Activated CD4-positive, alpha-beta T cell treated with anti-CD3 and anti-CD28 coated beads, Interleukin-2, amount 50 U/mL, for 1 hour (primary cell): ENCODE data around the gene MGMT.

Experiments used
- DNase-seq: peaks from one replicate; pipeline ENCODE4 v3.0.0-alpha.2; 2020

MGMT gene

DNA sequence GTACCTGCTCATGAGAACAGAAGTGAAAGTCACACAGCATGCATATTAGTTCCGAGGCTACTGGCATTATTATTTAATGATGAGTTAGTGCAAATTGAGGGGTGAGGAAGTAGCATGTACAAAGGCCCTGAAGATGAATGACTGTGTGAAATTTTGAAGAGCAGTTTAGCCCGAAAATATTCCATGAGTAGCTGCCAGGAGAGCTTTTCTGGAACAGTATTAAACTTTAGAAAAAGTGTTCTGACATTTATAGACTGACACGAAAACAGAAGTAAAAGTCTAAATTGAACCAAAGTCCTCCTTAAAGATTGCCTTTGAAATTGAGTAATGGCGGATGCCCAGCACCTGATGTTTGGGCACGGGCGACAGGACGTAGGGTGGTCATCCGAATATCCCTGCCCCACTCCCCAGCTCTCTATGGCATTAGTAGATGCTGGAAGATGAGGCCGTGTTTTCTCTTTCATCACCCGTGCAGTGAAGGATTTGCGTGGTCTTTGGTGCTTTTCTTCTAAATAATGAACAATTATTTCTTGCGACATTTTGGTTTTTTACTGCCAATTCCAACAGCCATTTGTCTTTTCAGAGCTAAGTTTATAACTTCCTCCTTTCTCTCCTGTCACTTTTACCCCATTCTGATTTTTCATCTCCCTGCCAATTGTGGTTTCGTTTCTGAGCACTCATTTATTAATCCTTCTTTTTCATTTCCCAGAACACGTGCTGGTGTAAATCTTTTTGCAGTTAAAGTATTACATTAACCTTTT lies 192.6 kb downstream of the MGMT start:
- DNase-seq, result no peak

DNA sequence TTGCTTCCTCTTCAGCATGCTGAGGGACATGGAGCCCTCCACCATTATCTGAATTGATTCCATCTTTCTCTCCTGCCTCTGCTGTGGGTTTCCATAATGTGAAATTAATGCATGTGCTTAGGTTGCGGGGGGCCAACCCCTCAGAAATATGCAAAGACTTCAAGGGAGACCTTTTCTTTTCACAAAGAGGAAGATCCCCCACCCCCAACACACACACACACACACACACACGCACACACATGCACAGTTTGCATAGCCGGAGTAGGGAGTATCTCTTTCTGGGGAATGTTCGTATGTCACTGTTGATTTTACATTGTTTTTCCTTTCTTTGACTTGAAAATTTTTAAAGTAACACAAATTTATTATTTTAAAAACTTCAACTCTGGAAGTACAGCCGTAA lies 193.5 kb downstream of the MGMT start:
- no peak for DNase-seq

DNA sequence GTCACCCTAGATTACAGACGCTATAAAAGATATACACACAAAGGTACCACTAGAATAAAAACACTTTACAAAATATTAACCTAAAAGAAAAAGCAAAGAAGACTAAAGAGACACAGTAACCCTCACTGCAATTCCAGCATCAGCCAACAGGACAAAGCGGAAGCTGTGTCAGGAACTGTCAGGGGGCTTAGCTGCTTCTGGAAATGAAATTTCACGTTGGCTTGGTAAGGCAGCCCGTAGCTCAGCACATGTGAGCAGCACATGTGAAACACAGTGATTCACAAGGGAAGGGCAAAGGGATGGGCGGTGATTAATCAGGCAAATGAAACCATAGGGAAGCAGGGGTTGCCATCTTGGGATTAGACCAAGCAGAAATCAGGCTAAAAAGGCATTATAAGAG lies 195.4 kb downstream of the MGMT start:
- no peak for DNase-seq

DNA sequence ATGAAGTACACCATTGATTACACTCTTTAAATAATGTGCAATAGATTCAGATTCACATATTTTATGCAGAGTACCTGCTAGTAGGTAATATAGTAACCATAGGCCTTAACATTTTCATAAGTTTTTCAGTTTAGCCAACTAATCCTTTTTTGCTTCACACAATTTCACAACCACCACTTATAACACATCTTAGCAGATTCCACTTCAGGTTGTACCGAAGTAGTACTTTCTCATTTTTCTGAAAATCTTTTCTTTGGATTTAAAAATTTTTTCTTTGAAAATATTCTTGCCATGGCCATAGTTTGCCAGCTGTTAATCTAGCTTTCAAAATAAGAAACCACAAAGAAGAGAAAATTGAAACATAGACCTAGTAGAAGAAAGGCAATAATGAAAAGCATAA lies 203.1 kb downstream of the MGMT start:
- DNase-seq, result no peak

DNA sequence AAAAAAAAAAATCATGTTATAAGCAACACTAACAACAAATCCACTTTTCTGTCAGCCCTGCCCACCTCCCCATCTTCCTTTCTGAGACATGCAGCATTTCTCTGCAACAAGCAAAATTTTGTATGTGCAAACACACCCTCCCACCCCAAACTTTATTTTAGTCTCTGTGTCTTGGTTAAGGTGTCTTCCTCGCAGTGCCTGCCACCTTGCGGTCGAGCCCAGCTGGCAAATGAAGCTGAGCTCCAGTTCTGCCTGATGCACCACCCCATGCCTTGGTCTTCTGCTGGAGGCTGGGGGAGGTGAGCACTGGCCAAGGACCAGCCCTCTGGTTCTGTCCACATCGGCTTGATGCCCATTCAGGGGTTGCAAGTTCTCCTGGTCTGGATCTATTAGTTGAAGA lies 206.3 kb downstream of the MGMT start:
- no peak for DNase-seq

DNA sequence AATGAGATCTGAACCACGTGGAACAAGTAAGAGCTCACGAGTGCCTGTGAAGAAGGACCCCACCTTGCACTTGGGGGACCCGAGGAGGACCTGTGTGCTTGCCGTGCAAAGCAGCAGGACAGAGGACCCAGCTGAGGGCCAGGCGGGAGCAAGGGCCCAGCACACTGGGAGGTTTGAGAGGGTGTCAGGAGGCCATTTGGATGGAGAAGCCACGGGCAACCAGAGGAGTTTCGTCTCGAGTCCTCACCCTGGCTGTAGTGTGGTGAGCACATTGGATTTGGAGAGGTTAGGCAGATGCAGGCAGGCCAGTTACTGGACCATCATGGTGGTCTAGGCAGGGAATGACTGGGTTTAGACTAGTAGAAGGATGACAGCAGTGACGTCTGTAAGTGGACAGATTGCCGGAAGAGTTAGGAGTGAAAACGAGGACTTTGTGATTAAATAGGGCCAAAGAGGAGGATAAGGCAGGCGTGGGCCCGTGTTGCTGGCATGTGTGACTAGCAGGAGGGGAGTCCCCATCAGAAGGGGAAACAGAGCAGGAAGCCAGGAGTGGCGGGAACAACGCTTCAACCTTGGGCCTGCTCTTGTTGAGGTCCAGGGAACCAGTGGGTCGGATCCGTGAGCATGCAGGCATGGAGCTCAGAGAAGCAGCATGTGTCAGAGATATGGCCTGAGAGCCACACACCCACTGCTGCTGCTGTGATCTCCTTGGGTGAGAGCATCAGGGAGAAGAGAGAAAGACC lies 208.2 kb downstream of the MGMT start:
- DNase-seq, result no peak

DNA sequence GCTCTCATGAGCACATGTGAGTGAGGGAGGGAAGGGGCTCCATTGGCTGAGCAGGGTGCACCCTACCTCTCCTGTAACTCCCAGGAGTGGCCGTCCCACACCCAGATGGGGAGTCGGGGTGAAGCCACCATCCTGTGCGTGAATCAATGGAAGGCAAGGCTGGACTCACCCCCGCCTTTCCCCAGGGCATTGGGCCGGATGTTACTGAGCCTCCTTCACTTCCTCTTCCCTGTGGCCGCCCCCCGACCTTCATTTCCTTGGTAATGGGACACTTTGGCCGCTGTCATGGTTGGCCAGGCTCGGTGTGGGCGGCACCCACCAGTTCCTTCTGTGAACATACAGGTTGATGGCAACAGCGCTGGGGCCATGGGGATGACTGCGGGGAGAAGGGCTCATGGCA lies 209.0 kb downstream of the MGMT start:
- no peak for DNase-seq

DNA sequence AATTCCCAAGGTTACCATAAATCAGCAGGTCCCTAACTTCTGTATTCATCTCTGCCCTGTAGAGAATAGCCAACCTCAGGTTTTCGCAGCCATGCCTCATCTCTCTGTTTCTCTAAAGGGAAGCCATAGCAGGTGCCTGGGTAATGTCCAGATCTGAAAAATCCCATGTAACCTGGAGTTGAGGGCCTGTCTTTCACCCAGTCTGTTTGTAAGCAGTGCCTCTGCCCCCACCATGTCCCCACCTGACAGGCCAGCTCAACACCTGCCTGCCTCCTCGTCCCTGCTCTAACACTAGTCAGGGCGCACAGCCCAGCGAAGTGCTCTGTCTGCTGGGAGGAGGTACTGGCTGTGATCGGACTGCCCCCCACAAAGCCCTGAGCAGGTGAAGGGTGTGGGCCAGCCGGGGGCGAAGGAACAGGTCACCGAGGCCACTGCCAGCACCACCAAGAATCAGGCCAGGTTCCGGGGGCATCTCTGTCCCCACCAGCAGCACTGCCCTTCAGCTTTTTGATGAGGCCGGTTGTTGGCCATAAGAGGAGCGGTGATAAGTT lies 210.4 kb downstream of the MGMT start:
- DNase-seq, result no peak

DNA sequence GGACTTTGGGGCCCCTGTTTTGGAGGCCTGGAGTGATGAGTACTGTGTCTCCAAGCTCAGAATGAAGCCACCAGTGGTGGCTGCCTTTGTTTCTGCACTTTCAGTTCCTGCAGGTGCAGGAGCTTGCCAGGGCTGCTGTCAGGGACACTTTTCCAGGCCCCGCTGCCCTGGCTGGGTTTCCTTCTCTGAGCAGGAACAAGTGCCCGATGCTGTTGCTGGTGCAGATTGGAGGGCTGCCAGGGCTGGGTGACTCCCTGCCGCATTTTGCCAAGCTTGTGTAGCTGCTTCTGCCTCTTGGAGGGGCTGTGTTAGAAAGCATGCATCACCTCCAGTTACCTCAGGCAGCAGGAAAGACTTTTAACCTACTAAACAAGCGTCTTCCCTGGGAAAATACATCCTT lies 211.1 kb downstream of the MGMT start:
- DNase-seq, result no peak

DNA sequence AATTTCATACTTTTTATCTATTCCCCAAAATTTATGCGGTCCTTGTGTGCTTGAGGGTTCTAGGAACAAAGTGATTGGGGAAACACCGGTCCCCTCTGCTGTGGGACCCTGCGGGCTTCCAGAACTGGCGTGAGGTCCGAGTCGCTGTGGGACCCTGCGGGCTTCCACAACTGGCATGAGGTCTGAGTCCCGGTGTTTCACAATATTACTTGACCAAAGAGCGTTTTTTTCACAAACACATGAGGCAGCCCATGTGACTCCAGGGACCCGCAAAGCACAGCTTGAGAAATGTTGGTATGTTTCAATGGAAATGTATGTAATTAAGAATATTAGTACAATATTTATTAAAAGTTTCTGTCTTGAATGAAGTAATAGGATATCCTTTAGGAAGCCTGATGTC lies 212.2 kb downstream of the MGMT start:
- DNase-seq, result no peak

DNA sequence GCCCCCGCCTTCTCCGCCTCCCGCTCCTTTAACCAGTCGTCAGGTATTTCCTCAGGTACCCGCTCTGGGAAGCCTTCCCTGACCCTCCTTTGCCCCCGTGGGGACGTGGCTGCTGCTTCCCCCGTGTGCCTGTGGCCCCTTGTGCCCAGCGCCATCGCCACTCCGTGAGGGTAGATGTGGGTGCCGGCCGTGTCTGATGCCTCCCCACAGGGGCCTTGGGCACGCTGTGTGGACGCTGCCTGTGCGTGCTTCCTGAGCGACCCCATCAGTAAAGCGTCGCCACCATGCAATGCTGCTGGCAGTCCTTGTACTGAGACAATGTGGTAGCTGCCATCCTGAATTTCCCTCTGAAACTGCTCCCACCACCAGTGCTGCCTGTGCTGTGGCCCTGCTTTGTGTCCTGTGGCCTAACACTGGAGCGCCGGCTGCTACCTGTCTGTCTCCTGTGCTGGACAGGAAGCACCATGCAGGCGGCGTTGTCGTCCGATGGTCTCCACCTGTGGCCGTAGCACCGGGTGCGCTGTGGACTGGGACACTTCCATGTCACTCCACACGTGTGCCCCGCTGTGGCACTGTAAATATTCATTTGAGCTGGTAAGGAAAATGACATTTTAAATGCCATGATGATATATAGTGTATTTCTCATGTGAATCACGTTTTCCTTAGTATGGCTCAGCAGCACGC lies 213.8 kb downstream of the MGMT start:
- no peak for DNase-seq

DNA sequence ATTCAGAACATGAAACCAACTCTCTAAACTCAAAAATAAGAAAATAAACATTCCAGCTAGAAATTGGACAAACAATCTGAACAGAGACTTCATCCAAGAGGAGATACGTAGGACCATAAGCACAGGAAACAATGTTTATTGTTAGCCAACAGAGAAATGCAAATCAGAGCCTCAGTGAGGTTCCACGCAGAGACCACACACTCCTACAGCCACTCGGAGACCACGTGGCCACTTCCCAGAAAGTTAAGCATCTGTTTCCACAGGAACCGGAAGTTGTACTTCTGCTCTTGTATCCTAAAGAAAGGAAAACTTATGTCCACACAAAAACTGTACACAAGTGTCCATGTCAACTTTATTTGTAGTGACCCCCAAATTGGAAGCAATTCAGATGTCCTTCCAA lies 214.8 kb downstream of the MGMT start:
- no peak for DNase-seq

DNA sequence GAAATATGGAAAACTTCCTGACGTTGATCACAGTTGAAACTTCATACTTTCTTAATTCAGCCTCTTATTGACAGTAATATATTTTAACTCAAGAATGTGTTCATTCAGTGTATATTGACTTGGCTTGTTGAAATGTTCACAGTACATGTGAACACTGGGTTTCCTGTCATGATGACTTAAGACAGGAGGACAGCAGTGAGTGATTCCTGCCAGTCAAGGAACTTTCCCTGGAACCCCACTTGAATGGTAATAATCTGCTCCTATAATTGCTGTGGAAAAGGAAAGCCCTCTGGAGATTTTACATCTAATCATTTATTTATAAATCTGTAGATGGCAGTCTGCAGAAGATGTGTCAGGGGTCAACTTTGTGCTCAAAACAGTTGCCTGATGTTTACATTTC lies 216.5 kb downstream of the MGMT start:
- DNase-seq, result no peak

DNA sequence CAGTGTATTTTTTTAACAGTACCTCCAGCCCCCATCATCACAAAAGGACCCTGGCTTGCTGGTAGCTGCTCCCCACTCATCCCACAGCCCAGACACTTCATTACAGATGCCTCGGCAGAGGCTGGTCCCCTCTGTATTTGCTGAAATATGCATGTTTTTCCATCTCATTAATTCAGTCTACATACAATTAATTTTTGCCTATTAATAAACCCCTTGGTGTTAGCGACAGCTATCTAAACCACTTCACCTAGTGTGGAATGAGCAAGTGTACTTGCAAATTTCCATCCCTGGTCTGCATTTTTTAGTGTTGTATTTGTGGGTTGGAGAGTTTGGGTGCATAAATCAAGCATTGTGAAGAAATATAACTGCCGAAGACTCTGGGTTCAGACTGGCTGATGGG lies 216.9 kb downstream of the MGMT start:
- no peak for DNase-seq

DNA sequence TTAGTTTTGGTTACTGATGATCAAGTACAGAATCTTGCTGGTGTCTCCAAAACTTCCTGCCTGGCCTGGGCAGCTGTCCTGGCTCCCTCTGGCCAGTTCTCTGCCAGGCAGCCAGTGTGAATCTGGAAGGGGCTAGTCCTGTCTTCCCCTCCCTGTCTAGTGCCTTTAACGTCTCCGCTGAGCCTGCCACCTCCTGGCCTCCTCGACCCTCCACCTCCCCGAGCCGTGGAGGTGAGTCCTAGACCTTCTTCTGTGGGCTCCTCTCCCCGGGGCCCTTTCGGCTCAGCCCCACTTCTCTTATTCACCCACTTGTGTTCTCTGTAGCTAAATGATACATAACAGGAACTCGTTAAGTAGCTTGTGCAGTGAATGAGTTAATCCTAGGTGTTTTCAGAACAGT lies 218.2 kb downstream of the MGMT start:
- DNase-seq, result no peak

DNA sequence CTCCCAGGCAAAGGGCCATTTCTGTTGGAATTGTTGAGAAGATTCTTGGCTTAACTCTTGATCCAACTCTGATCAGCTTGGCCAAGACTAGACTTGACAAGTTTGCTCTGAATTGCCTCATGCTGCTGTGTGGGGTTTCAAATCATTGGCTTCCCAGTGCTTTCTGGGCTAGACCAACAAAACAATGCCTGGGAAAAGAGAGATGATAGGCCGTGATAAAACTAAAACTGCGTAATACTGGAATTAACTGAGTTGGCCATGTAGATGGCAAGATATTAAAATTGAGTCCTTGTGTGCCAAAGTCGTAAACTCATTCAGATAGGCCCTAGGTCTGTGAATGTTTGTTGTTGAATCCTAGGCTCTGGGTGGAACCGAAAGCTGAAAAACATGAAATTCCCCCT lies 222.6 kb downstream of the MGMT start:
- DNase-seq, result no peak

DNA sequence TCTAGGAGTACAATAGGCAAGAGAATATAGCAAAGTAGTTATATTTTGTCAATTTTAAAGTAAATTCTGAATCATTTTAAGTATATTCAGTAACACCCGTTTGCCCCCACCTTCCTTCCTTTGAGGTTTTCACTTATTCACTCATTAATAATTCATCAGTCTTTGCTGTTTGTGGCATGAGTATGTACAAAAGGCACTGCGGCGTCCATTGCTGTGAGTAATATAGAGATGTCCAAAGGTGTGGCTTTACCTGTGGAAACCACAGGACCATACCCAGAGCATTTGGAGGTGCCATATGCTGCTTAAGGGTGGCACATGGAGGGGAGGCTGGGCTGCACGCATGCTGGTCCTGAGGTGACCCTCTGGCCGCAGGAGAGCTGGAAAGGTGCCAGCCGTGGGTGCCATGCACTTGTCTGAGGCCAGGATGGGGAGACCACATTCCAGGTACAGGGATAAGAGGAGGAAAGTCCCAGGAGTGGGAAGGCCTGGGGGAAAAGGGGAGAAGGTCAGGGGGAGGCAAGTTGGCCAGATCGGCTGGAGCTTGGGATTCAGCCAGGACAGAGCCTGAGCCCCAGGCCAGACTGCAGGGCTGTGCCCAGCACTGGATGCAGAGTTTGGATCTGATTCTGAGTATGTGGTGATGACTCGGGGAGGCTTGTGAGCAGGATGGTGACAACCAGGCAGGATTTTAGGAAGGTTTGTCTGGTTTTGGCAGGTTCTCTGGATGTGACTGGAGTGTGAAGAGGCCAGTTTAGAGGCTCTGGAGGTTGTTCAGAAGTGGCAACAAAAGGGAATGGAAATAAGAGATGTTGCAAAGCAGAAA lies 223.4 kb downstream of the MGMT start:
- no peak for DNase-seq

DNA sequence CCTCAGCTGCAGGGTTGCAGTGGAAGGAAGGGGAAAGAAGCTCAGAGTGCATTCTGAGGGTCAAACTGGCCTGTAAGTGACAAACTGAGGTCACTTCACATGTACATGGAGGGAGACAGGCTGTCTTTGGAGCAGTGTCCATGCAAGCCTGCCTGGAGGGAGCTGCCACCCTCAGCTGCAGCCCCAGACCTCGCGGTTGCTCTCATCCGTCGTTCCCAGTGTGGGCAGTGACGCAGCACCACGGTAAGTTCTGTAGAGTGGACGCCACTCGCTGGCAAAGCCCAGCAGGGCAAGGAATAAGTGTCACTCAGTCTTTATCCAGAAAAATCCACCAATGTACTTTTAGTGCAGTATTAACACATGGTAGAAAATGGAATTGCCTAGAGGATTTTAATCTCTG lies 225.7 kb downstream of the MGMT start:
- DNase-seq, result no peak

DNA sequence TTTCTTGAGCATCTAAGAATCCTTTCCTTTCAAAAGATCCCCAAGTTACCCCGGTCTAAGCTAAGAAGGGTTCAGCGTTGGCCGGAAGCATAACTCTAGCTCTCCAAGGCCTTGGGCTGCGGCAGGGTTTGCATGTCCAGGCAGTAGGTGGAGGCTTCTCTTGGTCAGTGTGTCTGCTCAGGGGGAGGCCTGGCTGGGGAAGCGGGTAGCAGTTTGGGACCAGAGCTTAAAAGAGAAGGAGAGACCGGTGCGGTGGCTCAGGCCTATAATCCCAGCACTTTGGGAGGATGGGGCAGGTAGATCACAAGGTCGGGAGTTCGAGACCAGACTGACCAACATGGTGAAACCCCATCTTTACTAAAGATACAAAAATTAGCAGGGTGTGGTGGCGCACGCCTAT lies 226.3 kb downstream of the MGMT start:
- DNase-seq, result no peak

DNA sequence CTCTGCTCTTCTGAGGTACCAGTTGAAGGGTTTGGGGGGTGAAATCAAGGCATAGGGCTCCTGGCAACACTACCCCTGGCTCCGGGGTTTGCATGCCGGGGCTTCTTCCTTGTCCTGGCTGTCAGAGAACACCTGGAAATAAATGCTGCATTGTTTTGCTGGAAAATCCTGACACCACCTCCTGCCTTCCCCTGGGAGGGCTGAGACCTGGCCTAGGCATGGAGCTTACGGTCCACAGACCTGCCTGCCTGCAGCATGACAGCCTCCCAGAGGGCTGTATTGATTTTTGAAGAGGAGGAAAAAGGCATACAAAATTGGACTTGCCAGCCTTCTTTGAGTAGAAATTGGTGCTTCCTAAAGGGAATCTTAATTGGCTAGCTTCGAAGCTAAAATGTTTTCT lies 227.1 kb downstream of the MGMT start:
- no peak for DNase-seq

DNA sequence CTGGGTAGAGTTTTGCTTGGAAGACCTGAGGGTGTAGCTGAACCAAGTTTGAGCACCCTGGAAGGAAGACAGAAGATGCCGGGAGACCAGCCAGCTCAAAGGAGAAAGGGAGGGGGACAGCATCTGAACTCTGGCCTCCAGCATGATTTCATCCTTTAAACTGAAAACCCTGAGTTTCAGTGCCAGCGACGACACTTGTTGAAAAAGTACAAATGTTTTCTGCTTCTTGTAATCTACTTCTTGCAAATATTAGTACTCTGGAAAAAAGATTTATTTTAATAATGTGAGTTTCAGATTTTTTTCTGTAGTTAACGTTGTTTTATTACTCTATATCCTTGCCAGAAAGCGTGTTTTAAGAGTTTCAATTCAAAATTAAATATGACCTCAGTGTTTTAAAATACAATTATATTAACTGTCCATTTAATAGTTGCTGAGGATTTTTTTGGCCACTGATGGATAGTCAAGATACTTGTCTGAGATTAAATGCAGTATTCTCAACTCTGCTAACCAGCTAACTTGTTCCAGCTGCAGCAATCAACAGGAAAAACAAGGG lies 227.7 kb downstream of the MGMT start:
- DNase-seq, result no peak

DNA sequence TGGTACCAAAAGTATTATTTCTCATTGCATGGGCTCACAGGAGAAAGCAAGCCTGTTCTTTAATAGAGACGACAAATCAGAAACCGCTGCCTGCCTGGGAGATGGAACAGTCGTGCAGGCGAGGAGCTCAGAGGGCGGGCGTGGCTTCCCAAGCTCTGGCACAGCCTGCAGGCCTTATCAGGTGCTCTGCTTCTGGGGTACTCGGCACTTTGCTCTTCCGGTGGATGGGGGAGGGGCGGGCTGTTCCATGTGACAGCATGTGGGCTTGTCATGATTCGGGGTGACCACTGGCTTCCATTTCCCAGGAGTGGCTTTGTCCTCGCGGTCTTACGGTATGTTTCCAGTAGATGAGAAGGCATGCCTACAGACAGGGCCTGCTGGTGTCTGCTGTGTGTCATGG lies 228.6 kb downstream of the MGMT start:
- DNase-seq, result no peak

DNA sequence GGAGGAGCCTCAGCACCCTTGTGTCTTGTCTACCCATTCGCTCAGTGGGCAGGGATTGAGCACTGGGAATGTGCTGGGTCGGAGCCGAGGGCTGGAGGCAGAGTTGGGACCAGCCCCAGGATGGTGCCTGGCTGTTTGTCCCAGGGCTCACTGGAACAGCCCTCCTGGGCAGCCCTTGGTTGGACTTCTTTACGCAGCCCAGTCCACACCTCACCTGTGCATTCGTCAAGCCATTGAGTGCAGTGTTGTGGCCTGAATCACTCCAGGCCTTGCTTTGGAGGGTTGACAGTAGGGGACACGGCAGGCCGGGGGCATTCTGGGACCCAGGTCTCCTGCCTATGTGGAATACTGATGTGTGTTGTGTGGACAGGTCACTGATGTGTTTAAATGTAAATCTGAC lies 229.6 kb downstream of the MGMT start:
- no peak for DNase-seq
